ENCODE measurements around the gene CNN2.

The CNN2 gene

GRCh38 chr19:1088416-1089010 is 62.1 kb downstream of the CNN2 start:
- H3K27ac ChIP-seq = no peak overlapping the region
- TF ChIP-seq CTCF (conservative IDR thresholded peaks at IDR 0.05) (no peak), ZFX (IDR thresholded peaks at IDR 0.05) (no peak)
